ENCODE data around the gene YTHDF1. TPM values are rescaled to one million over a fixed set of nuclear protein-coding genes. Genes with fewer than 3 reads are reported as not detected.

The YTHDF1 gene
- total and polyA plus RNA-seq, 2 of the 8 experiments (the other 6 are each of a cell fraction or from before 2014, with no cell fraction given): 32.8 to 66.0 TPM

GRCh38 chr20:63246490-63247288 lies 30.8 kb upstream of the YTHDF1 start (continued):
- TF ChIP-seq RXRA (IDR thresholded peaks at IDR 0.05; ENCODE audit: insufficient read depth, low read depth, low read length) (no peak), USF2 (IDR thresholded peaks at IDR 0.05; ENCODE audit: low read length) (peak; percentile 63; the same call in 1 of the 2 replicates), MAX (IDR thresholded peaks at IDR 0.05) (peak; percentile 60)

Measured in H1 (cell line).